ENCODE results near the gene INTS1.

Gene INTS1

DNA sequence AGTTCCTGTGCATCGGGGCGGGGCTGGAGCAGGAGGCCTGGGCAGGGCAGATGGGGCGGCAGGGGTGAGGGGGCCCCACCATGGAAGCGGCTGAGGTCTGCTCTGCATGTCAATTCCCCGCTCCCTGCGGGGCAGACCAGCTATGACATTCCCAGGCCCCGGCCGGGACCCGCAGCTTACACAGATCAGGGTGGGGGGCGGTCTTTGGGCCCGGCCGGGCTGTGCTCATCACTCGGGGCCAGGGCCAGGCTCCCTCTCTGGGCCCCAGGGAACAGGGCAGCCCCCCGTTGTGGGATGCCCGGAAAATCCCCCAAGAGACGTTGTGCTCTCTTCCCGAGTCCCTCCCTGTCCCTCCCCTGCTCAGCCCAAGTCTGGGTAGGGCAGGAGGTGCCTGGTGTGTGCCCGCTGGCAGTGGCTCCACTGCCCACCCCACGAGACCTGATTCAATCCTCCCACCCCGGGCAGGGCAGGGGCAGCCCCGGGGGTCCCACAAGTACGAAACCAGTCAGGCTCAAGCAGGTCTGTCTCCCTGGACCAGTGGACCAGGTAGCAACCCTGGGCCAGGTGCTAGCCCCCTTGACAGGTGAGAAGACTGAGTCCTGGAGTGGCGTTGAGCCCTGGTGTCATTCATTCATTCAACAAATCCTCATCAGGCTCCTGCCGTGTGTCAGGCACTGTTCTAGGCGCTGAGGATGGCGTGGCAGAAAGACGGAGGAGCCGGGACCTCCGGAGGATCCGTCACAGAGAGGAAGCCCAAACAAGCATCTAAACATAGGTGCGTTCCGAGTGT, 73.9 kb downstream of the INTS1 start:
- DNase-seq = no peak

DNA sequence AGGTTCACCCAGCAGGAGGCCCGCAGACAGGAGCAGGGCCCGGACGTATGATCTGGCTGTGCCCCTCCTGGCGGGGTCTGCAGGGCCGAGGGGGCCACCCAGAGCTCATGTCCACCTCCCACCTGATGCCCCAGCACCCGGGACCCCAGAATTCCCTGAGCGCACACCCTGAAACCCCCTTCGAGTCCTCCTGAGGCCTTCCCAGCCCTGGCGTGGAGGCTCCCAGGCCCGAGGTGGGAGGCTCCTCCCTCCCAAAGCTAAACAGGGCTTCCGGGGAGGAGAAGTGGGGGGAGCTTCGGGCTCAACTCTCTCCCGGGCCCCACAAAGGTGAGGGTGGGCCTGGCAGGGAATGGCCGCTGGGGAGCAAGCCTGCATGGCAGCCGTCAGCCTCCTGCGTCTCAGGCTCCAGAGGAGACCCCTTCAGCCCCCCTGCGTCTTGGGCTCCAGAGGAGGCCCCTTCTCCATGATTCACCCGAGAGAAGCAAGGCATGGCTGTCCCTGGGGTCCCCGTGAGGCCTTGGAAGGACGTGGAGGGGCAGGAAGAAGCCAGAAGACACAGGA, 75.2 kb downstream of the INTS1 start:
- no peak for DNase-seq

DNA sequence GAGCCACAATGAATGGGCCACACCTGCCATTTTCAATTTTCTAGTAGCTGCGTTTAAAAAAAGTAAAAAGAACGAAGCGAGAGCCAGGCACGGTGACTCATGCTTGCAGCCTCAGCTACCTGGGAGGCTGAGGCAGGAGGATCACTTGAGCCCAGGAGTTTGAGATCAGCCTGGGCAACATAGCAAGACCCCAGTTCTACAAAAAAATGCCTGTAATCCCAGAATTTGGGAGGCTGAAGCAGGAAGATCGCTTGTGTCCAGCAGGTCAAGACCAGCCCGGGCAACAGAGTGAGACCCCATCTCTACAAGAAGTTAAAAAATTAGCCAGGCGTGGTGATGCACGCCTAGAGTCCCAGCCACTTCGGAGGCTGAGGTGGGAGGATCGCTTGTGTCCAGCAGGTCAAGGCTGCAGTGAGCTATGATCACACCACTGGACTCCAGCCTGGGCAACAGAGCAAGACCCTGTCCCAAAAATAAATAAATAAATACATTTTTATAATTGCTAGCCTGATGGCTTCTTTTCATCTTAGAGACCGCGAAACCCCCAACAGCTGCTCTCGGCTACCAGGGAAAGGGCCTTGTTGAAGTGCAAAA, 77.0 kb downstream of the INTS1 start:
- DNase-seq = no peak

DNA sequence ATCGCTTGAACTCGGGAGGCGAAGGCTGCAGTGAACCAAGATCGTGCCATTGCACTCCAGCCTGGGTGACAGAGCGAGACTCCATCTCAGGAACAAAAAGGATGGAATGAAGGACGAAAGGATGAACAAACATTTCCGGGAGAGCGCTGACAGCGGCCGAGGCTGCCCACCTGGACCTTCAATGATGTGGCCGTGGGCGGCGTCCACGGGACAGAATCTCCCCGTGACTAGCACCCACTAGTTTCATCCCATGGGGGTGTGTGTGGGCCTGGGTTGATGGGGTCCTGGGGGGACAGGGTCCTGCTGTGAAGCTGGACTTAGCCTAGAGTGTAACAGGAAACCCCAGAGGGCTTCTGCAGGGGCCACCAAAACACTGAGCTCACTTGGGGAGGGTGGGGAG, 77.7 kb downstream of the INTS1 start:
- DNase-seq = no peak

DNA sequence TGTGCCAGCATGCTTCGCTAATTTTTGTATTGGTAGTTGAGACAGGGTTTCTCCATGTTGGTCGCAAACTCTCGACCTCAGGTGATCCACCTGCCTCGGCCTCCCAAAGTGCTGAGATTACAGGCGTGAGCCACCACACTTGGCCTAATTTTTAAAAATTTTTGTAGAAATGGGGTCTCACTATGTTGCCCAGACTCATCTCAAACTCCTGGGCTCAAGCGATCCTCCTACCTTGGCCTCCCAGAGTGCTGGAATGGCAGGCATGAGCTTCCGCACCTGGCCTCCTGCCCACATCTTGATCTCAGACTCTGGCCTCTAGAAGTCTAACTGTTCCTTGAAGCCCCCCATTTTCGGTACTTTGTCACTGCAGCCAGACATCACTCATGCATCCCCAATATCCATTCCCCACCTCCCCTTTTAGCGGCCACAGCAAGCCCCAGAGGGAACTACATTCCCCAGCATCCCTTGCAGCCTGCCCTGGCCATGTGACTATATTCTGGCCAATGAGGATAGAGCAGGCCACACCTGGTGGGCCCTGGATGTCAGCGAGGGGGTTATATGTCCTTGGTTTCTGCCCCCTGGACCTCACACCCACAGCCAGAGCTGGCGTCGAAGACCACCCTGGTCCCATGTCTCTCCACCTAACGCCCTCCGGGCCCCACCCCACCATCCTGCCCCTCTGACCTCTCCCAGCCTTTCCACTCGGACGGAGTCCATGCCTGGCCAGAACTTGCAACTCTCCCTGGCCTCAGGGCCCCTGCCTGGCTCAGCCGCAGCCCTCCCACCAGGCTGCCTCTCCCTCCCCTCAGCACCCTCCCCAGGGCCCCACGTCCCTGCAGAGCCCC, 78.7 kb downstream of the INTS1 start:
- no peak for DNase-seq

DNA sequence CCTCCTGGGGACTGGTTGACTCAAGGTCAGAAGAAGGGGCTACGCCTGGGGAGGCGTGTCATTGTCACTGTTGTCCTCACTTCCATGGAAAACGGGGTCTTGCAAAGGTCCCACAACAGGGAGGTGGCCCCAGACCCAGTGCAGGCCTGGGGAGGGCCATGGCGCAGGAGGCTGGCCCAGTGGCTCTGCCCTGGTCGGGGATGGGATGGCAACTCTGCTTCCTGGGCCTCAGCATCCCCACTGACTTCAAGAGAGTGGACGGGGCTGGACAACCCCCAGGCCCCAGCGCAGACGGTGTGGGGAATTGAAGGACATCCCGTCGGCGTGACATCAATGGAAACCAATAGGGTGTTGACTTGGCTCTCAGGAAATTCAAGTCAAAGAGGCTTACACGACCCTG, 80.1 kb downstream of the INTS1 start:
- no peak for DNase-seq

DNA sequence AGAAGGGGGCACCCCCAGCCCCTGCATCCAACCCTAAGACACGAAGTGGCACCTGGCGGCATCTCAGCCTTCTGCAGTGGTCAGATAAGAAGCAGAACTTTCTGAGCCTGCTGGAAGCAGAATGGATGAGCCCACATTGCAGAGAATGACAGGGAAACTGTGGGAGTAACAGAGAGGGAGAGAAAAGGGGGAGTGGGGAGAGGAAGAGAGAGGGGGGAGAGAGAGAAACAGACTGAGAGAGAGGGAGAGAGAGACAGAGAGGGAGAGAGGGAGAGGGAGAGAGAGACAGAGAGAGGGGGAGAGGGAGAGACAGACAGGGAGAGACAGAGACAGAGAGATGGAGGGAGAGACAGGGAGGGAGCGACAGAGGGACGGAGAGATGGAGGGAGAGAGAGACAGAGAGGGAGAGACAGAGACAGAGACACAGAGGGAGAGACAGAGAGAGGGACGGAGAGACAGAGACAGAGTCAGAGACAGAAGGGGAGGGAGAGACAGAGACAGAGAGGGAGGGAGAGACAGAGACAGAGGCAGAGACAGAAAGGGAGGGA, 80.9 kb downstream of the INTS1 start:
- DNase-seq = no peak

DNA sequence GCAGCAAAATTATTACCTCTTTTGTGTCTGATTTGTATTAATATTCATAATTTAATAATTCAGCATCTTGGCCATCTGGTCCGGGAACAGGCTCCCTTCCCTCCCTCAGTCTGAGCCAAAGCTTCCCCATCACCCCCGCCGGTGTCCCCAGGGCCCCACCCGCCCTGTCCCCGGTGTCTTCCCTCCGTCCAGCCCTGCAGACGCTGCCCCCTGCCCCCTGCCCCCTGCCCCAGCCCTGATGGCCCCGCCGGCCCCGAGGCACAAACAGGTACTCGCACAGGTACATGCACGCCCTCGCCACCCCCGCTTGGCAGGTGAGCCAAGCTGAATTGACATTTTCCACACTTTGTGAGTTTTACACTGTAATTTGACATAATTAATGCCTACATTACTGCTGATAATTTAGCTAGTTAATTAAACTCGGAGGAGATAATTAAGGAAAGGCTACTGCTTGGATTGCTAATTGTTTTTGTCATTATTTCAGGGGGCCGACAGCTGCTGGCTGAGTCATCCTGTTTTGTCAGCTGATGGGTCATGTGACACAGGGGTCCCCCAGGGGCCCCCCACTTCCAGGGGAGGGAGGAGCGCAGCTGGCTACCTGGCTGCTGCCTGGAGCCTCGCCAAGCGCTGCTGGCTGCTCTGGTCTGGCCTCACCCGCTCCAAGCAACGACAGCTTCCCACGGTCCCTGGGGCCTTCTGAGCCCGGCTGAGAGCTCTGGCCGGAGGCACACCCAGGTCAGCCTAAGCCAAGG, 81.5 kb downstream of the INTS1 start:
- no peak for DNase-seq

DNA sequence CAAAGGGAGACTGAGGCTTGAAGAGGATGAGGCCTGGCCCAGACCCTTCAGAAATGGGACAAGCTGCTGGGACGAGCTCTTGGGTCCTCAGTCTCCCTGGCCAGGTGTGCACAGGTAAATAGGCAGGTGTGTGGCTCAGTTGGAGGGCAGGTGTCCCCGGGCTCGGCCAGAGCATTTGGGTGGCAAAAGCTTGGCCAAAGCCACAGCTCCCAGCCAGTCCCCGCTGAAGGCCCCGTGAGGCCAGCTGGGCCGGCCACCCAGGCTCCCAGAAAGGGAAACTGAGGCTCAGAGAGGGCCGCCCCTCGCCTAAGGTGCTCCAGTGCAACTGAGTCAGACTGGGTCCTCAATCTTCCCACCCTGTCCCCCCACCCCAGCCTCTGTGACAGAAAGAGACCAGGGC, 82.2 kb downstream of the INTS1 start:
- DNase-seq = no peak

DNA sequence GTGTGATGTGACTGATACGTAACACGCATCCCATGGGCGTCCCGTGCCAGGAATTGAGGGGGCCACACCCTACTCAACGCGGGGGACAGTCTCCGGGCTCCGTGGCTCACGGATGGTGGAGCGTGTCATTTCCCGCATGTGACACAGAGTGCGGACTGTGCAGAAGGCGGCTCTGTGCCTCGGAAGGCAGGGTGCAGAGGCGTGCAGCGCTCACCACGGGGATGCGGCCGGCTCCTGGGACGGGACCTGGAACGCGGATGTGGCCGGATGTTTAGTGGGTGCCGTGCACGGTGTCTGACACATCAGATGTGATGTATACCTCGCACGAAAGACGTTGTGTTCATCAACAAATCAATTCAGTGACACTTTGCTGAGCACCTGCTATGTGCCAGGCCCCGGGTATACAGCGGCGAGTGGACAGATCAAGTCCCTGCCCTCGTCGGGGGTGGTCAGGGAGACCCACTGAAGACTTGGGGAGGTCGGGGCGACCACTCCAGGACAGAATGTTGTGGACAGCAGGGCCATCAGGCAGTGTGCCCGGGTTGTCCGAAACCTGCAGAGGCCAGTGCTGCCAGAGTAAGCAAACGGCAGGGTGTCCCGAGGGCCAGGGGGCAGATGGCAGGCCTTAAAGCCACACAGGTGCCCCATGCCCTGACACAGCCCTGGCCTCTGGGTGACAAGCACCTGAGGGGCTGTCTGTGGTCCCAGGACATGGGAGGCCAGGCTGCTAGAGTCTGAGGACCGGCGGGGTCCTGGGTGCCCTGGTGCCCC, 83.0 kb downstream of the INTS1 start:
- DNase-seq = no peak

Data from fibroblast of skin of right biceps (primary cell).